CD4-positive, CD25-positive, alpha-beta regulatory T cell (primary cell): ENCODE results near the gene ARRDC1. TPM values are rescaled to one million over a fixed set of nuclear protein-coding genes. Genes with fewer than 3 reads are reported as not detected.

Experiments used
- ATAC-seq, 2 donors: fragments of 150-1000 bp; cut with Tn5 transposase; one replicate each; pipeline ENCODE4 v1.10.0; 2021; ENCODE audit warnings: low read depth in 2 of 2, moderate number of reproducible peaks in 2 of 2, moderate library complexity in 1 of 2
- DNase-seq, 3 donors: peaks; one replicate each; pipeline versions ENCODE4 v3.0.0 to v3.0.0-alpha.2; 2012 to 2022; ENCODE audit warnings: mixed read lengths in 1 of 3
- H3K27ac ChIP-seq: one replicate; pipeline ENCODE4 v1.7.0; 2013; ENCODE audit warnings: mild to moderate bottlenecking, low read length; ENCODE audit not compliant: insufficient read depth, poor library complexity, severe bottlenecking
- H3K27me3 ChIP-seq: one replicate; pipeline ENCODE4 v1.7.0; 2013; ENCODE audit warnings: low read length; ENCODE audit not compliant: control insufficient read depth, insufficient read depth
- H3K36me3 ChIP-seq: one replicate; pipeline ENCODE4 v1.7.0; 2013; ENCODE audit warnings: mild to moderate bottlenecking, low read length, moderate library complexity; ENCODE audit not compliant: control insufficient read depth, insufficient read depth
- H3K4me1 ChIP-seq: 2 replicates; pipeline ENCODE4 v1.7.0; 2013; ENCODE audit warnings: mild to moderate bottlenecking, low read length; ENCODE audit not compliant: insufficient read depth, control insufficient read depth, poor library complexity, severe bottlenecking
- H3K4me3 ChIP-seq: one replicate; pipeline ENCODE4 v1.7.0; 2013; ENCODE audit warnings: low read depth, mild to moderate bottlenecking, low read length, moderate library complexity
- H3K9me3 ChIP-seq, 2 experiments: 1 replicate in 1 of 2; 2 replicates in 1 of 2; pipeline ENCODE4 v1.7.0; 2013; ENCODE audit warnings: low read length in 2 of 2, mild to moderate bottlenecking in 1 of 2, moderate library complexity in 1 of 2; ENCODE audit not compliant: control insufficient read depth in 2 of 2
- H3K27ac Mint-ChIP-seq, 3 donors: one replicate each; pipeline ENCODE4 v1.8.0; 2020 to 2022; ENCODE audit warnings: mild to moderate bottlenecking in 3 of 3, mixed read lengths in 3 of 3, moderate library complexity in 2 of 3
- H3K27me3 Mint-ChIP-seq: one replicate; pipeline ENCODE4 v1.8.0; 2022; ENCODE audit warnings: mild to moderate bottlenecking, mixed read lengths
- H3K36me3 Mint-ChIP-seq: one replicate; pipeline ENCODE4 v1.8.0; 2020; ENCODE audit warnings: mixed read lengths
- H3K4me1 Mint-ChIP-seq, 4 donors: one replicate each; pipeline ENCODE4 v1.8.0; 2020 to 2022; ENCODE audit warnings: mixed read lengths in 4 of 4, mild to moderate bottlenecking in 1 of 4
- H3K4me3 Mint-ChIP-seq, 4 donors: one replicate each; pipeline ENCODE4 v1.8.0; 2020 to 2022; ENCODE audit warnings: mild to moderate bottlenecking in 4 of 4, mixed read lengths in 4 of 4, moderate library complexity in 3 of 4
- H3K9me3 Mint-ChIP-seq, 7 donors: one replicate each; pipeline ENCODE4 v1.8.0; 2020 to 2022; ENCODE audit warnings: mixed read lengths in 7 of 7, mild to moderate bottlenecking in 3 of 7, moderate library complexity in 2 of 7
- polyA plus RNA-seq, 4 donors: library from polyadenylated mRNA; unstranded; fragments of 300-500 nt; fragmentation: Illumina TruSeq; gene quantifications; one replicate each; pipeline ENCODE4 v1.2.3, GENCODE V29; 2021
- total RNA-seq: library from RNA; stranded (reverse); gene quantifications from one replicate; pipeline ENCODE4 v1.2.3, GENCODE V29; 2022

Gene ARRDC1
- total and polyA plus RNA-seq, 5 donors from 2014 or later, result 45.5 to 73.4 (median 52.3) TPM

DNA sequence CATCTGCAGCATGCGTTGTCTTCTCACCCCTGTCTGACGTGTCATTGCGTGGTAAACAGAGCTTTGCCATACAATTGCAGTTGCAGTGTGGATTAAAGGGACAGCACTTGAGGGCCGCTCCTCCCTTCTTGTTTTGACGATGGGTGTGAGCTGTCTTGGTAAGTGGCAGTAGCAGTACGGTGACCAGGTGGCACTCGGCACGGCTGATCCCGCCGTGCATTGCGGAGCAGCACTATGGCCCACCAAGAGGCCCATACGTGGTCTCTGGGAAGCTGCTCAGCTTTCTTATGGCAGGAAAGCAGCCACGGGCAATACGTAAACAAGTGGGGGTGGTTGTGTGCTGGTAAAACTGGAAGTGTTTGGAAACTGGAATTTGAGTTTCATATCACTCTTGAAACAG lies 38.4 kb downstream of the ARRDC1 start:
- Mint-ChIP-seq H3K27ac (no peak overlapping the region), H3K9me3 (no peaks in the 10 kb centered on the region), H3K4me1 (peaks cover 7 to 76% (median 42%) of the 10 kb centered on the region in 4 donors), H3K27me3 (no peaks in the 10 kb centered on the region), H3K36me3 (peaks cover 29% of the 10 kb centered on the region), H3K4me3 (no peak overlapping the region)
- no peaks in the 10 kb centered on the region for H3K9me3 ChIP-seq
- peaks cover 22% of the 10 kb centered on the region for H3K36me3 ChIP-seq
- no peak overlapping the region for H3K4me3 ChIP-seq
- no peak overlapping the region for H3K27ac ChIP-seq
- DNase-seq, result no peak
- no peak for ATAC-seq
- H3K27me3 ChIP-seq, result no peaks in the 10 kb centered on the region
- H3K4me1 ChIP-seq, result peaks cover 15% of the 10 kb centered on the region

DNA sequence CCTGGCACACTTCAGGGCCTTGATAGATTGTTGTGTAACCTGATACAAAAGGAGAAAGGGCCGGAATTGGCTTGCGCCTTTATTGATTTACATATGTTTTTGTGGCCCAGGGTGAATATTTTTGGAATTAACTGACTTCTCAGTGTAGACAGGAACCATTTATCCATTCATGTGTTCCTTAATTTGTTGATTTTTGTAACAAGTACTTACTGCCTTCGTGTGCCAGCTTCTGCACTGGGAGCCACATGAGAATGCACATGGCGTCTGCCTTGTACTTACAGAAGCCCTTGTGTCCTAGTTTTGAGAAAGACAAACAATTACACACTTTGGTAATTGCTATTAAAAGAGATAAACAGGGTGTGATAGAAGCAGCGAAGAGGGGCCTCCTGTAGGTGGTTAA lies 39.7 kb downstream of the ARRDC1 start:
- Mint-ChIP-seq H3K36me3 (peaks cover 35% of the 10 kb centered on the region), H3K4me3 (no peak overlapping the region), H3K4me1 (peaks cover 0 to 71% (median 39%) of the 10 kb centered on the region in 4 donors), H3K27me3 (no peaks in the 10 kb centered on the region), H3K9me3 (no peaks in the 10 kb centered on the region), H3K27ac (no peak overlapping the region)
- DNase-seq (no peak), ATAC-seq (no peak)
- Histone ChIP-seq H3K36me3 (peaks cover 22% of the 10 kb centered on the region), H3K27ac (no peak overlapping the region), H3K9me3 (no peaks in the 10 kb centered on the region), H3K27me3 (no peaks in the 10 kb centered on the region), H3K4me1 (peaks cover 4% of the 10 kb centered on the region), H3K4me3 (no peak overlapping the region)

DNA sequence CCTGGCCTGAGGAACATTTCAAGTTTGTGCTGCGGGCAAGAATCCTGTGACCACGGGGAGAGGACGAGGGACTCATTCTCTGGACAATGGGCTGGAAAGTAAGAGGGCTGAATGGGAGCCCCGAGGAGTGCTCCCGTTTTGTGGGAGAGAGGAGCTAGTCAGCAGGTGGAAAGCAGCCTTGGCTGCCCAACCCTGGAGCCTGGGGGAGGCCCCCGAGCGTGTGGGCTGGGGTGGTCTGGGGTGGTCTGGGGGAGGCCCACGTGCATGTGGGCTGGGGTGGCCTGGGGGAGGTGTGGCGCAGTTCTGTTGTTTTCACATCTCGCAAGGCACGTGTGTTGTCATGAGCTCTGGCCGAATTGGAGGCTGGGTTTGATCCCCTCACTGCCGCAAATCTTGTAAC lies 40.9 kb downstream of the ARRDC1 start:
- DNase-seq, result no peak
- no peak for ATAC-seq
- H3K9me3 ChIP-seq, result no peaks in the 10 kb centered on the region
- Mint-ChIP-seq H3K9me3 (no peaks in the 10 kb centered on the region), H3K27ac (no peak overlapping the region), H3K4me1 (peaks cover 0 to 66% (median 37%) of the 10 kb centered on the region in 4 donors), H3K36me3 (peaks cover 41% of the 10 kb centered on the region), H3K4me3 (no peak overlapping the region), H3K27me3 (no peaks in the 10 kb centered on the region)
- no peaks in the 10 kb centered on the region for H3K4me1 ChIP-seq
- H3K27me3 ChIP-seq, result no peaks in the 10 kb centered on the region
- peaks cover 24% of the 10 kb centered on the region for H3K36me3 ChIP-seq
- H3K4me3 ChIP-seq, result no peak overlapping the region
- no peak overlapping the region for H3K27ac ChIP-seq

DNA sequence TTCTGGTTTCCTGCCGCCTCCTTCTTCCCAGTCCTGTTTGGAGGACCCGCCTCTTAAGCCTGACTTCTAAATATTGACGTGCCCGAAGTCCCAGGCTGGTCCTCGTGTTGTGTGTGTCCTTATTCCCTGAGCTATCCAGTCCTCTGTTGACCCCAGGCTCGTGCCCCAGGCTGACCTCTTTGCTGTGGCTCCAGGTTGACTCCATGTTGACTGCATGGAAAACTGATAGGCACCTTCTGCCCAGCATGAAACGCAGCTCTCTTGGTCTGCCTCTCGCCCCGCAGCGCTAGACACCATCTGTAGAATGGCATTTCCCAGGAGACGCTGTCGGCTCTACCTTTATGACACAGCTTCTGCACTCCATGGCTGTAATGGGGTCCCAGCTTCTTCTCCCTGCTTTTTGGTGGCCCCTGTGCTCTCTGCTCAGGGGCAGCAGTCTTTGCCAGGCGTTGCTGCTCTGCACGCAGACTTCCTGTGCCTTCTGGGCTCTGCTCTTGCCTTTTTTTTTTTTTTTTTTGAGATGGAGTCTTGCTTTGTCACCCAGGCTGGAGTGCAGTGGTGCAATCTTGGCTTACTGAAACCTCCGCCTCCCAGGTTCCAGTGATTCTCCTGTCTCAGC lies 41.7 kb downstream of the ARRDC1 start:
- H3K4me3 Mint-ChIP-seq, result peak overlapping the region in 1 of 4 donors; percentile 44
- H3K27ac Mint-ChIP-seq, result peak overlapping the region in 1 of 3 donors; percentile 62
- no peaks in the 10 kb centered on the region for H3K9me3 Mint-ChIP-seq
- Histone ChIP-seq H3K9me3 (no peaks in the 10 kb centered on the region), H3K36me3 (peaks cover 32% of the 10 kb centered on the region), H3K27me3 (no peaks in the 10 kb centered on the region), H3K4me1 (no peaks in the 10 kb centered on the region), H3K27ac (no peak overlapping the region), H3K4me3 (no peak overlapping the region)
- ATAC-seq (peak in 1 of 2 donors; percentile 31), DNase-seq (peak in 1 of 3 donors; percentile 15)
- peaks cover 0 to 64% (median 37%) of the 10 kb centered on the region in 4 donors for H3K4me1 Mint-ChIP-seq
- no peaks in the 10 kb centered on the region for H3K27me3 Mint-ChIP-seq
- H3K36me3 Mint-ChIP-seq, result peaks cover 44% of the 10 kb centered on the region

DNA sequence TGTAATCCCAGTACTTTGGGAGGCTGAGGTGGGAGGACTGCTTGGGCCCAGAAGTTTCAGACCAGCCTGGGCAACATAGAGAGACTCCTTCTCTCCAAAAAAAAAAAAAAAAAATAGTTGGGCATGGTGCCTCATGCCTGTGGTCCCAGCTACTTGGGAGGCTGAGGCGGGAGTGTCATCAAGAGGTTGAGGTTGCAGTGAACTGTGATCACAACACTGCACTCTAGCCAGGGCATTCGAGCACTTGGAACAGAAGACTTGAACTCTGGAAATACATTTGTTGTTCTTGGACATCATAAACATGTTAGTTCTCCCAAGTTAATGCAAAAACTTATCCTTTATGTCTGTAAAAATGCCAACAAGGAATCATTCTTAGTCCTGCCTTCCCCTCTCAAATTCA lies 42.9 kb downstream of the ARRDC1 start:
- no peak overlapping the region for H3K4me3 Mint-ChIP-seq
- H3K36me3 ChIP-seq, result peaks cover 34% of the 10 kb centered on the region
- H3K27me3 ChIP-seq, result no peaks in the 10 kb centered on the region
- DNase-seq (no peak), ATAC-seq (no peak)
- no peaks in the 10 kb centered on the region for H3K4me1 ChIP-seq
- H3K27ac Mint-ChIP-seq, result peak overlapping the region in 1 of 3 donors; percentile 35
- H3K4me3 ChIP-seq, result no peak overlapping the region
- no peaks in the 10 kb centered on the region for H3K9me3 Mint-ChIP-seq
- H3K27ac ChIP-seq, result no peak overlapping the region
- H3K27me3 Mint-ChIP-seq, result no peaks in the 10 kb centered on the region
- H3K36me3 Mint-ChIP-seq, result peaks cover 44% of the 10 kb centered on the region
- peaks cover 0 to 56% (median 36%) of the 10 kb centered on the region in 4 donors for H3K4me1 Mint-ChIP-seq
- no peaks in the 10 kb centered on the region for H3K9me3 ChIP-seq

DNA sequence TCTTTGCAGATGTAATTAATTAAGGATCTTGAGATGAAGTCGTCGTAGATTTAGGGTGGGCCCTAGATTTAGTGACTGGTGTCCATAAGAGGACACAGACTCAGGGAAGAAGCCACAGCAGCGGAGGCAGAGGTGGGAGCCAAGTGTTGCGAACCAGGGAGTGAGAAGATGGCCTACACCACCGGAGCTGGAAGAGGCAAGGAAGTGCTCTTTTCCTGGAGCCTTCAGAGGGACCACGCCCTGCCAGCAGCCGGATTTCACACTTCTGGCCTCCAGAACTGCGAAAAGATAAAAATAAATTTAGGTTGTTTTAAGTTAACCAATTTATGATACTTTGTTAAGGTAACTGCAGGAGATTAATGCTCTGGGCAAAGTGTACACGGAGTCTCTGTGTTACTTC lies 44.1 kb downstream of the ARRDC1 start:
- Histone ChIP-seq H3K9me3 (no peaks in the 10 kb centered on the region), H3K36me3 (peaks cover 28% of the 10 kb centered on the region), H3K27me3 (no peaks in the 10 kb centered on the region), H3K4me1 (no peaks in the 10 kb centered on the region), H3K4me3 (no peak overlapping the region), H3K27ac (no peak overlapping the region)
- H3K27me3 Mint-ChIP-seq, result no peaks in the 10 kb centered on the region
- DNase-seq (no peak), ATAC-seq (no peak)
- no peak overlapping the region for H3K4me3 Mint-ChIP-seq
- peaks cover 0 to 54% (median 33%) of the 10 kb centered on the region in 4 donors for H3K4me1 Mint-ChIP-seq
- no peaks in the 10 kb centered on the region for H3K9me3 Mint-ChIP-seq
- H3K36me3 Mint-ChIP-seq, result peaks cover 41% of the 10 kb centered on the region
- no peak overlapping the region for H3K27ac Mint-ChIP-seq

DNA sequence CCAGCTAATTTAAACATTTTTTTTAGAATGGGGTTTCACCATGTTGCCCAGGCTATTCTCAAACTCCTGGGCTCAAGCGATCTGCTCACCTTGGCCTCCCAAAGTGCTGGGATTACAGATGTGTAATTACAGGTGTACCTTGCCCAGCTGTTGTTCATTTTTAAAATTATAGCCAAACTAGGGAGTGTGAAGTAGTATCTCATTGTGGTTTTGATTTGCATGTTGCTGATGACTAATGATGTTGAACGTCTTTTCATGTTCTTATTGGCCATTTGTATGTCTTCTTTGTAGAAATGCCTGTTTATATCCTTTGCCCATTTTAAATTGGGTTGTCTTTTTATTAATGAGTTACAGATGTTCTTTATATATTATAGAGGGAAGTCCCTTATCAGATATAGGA lies 44.8 kb downstream of the ARRDC1 start:
- H3K4me1 ChIP-seq, result no peaks in the 10 kb centered on the region
- H3K4me3 ChIP-seq, result no peak overlapping the region
- Mint-ChIP-seq H3K36me3 (peaks cover 45% of the 10 kb centered on the region), H3K4me3 (no peak overlapping the region), H3K4me1 (peaks cover 0 to 53% (median 29%) of the 10 kb centered on the region in 4 donors), H3K27me3 (no peaks in the 10 kb centered on the region), H3K27ac (peak overlapping the region in 2 of 3 donors; percentile 39 to 55), H3K9me3 (no peaks in the 10 kb centered on the region)
- H3K27me3 ChIP-seq, result no peaks in the 10 kb centered on the region
- H3K9me3 ChIP-seq, result no peaks in the 10 kb centered on the region
- DNase-seq, result no peak
- peaks cover 28% of the 10 kb centered on the region for H3K36me3 ChIP-seq
- H3K27ac ChIP-seq, result no peak overlapping the region
- peak in 1 of 2 donors; percentile 31 for ATAC-seq

DNA sequence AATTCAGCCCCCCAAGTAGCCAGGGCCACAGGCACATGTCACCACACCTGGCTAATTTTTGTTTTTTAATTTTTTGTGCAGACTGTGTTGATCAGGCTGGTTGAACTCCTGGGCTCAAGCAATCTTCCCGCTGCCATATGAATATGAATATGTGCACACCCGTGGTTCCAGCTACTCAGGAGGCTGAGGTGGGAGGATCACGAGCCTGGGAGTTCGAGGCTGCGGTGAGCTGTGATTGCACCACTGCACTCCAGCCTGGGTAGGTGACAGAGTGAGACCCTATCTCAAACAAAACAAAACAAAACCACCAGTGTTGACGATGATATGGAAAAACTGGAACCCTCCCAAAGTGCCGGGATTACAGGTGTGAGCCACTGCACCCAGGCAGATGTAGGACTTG lies 45.3 kb downstream of the ARRDC1 start:
- no peaks in the 10 kb centered on the region for H3K9me3 ChIP-seq
- H3K4me1 Mint-ChIP-seq, result peaks cover 2 to 53% (median 28%) of the 10 kb centered on the region in 4 donors
- no peaks in the 10 kb centered on the region for H3K4me1 ChIP-seq
- H3K36me3 ChIP-seq, result peaks cover 33% of the 10 kb centered on the region
- no peak overlapping the region for H3K4me3 Mint-ChIP-seq
- ATAC-seq (no peak), DNase-seq (no peak)
- peak overlapping the region in 2 of 3 donors; percentile 39 to 55 for H3K27ac Mint-ChIP-seq
- no peak overlapping the region for H3K27ac ChIP-seq
- H3K4me3 ChIP-seq, result no peak overlapping the region
- H3K36me3 Mint-ChIP-seq, result peaks cover 46% of the 10 kb centered on the region
- H3K9me3 Mint-ChIP-seq, result no peaks in the 10 kb centered on the region
- no peaks in the 10 kb centered on the region for H3K27me3 Mint-ChIP-seq
- no peaks in the 10 kb centered on the region for H3K27me3 ChIP-seq
